NCI-H82 treated with DMSO at 0.1 percent for 48 hours (cell line): ENCODE results near the gene ANKUB1.

ENCODE experiments used
- DNase-seq: peaks from one replicate; lab custom pipeline; 2025; ENCODE audit not compliant: unreplicated experiment; lab: John Stamatoyannopoulos, UW

The ANKUB1 gene

DNA sequence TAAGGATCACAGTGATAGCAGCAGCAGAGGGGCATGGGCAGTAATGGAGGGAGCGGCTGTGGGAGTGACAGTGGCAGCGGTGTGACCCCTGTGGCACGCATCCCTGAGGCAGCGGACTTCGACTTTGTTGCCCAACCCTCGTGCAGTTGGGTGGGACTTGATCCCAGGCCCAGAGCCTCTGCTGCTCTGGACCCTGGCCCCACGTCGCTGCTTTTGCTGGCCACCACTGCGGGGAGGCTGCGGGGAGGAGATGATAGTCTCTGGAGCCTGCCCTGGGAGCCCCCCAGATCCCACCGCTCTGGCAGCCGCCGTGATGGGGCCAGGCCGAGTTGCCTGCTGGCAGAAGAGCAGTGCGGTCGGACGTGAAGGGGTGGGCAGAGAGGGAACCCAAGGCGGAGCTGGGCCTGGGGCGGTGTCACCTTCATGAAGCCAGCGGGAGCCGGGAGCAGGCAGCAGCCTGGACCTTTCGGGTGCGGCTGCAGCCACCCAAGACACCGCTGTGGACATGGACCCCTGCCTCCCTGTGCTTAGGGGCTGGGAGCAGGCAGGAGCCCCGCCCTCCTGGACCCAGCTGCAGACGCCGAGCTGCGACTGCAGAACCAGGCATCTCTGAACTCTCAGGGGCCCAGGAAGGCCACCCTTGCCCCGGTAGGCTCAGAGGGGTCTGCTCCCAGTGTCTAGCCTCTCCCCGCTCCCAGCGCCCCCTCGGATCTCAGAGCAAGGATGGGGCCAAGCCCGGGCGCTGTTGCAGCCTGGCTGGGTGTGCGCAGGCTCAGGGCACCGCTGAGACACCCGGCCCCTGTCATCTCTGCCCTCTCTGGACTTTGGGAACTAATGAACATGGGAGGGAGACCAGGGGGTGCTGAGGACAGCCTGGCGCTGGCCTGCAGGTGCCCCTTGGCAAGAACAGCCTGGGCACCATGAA is 78.4 kb downstream of the ANKUB1 start:
- DNase-seq = no peak
